ENCODE measurements around the gene RNU7-1. TPM values are rescaled to one million over a fixed set of nuclear protein-coding genes. Genes with fewer than 3 reads are reported as not detected.
A peak's percentile ranks its signal among the peaks of the same experiment; 100 is the strongest.

The RNU7-1 gene
- total and polyA plus RNA-seq, 9 of the 15 experiments (the other 6 are each of a cell fraction or from before 2014, with no cell fraction given): not detected

DNA sequence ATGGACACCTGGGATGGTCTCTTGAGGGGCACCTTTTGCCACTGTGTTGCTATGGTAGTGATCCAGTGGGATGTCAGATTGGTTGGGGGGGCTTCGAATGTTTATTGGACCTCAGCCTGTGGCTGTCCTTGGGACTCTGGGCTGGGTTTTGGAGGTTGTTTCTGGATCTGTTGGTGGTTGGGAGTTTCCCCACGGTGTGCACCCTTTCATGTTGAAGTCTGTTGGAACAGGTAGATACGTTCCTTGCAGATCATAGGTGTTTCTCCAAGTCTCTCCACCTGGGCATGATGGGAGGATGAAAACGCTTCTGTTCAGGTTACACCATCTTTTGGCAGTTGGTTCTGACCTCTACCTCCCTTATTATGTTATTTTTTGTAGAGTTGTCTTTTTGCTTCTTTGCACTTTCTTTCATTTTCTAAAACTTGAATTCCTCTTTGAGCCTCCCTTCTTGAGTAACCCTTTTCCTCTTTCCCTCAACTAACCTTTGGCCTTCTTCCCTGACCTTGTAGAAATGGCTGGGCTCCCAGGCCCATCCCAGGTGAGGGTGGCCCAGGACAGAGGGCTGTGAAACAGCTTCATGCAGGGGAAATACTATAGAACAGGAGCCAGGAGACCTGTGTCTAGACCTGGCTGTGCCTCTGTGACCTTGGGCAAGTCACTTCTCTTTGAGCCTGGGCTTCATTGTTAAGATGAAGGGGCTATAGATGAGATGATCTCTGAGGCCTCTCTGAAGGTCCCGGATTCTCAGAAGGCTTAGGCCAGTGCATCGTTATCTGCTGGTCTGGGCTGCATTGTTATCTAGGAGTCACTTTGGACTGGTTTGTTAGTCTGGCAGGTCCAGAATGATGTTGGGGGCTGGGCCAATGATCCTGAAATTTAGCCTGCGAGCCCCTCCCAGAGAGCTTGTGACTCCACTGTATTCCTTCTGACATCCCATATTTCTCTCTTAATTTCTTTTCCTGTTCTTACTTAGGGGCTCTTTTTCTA is 13.9 kb upstream of the RNU7-1 start (continued):
- TF ChIP-seq CTBP1 (IDR thresholded peaks at IDR 0.05; ENCODE audit: borderline replicate concordance): peak; percentile 83; the same call in 1 of the 2 replicates
- TF ChIP-seq, protein P1, sequence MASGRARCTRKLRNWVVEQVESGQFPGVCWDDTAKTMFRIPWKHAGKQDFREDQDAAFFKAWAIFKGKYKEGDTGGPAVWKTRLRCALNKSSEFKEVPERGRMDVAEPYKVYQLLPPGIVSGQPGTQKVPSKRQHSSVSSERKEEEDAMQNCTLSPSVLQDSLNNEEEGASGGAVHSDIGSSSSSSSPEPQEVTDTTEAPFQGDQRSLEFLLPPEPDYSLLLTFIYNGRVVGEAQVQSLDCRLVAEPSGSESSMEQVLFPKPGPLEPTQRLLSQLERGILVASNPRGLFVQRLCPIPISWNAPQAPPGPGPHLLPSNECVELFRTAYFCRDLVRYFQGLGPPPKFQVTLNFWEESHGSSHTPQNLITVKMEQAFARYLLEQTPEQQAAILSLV (tag; IDR thresholded peaks at IDR 0.05): no peak
- no peak for TF ChIP-seq ZNF316 (IDR thresholded peaks at IDR 0.05)
- TF ChIP-seq, protein P2, sequence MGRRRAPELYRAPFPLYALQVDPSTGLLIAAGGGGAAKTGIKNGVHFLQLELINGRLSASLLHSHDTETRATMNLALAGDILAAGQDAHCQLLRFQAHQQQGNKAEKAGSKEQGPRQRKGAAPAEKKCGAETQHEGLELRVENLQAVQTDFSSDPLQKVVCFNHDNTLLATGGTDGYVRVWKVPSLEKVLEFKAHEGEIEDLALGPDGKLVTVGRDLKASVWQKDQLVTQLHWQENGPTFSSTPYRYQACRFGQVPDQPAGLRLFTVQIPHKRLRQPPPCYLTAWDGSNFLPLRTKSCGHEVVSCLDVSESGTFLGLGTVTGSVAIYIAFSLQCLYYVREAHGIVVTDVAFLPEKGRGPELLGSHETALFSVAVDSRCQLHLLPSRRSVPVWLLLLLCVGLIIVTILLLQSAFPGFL (CRISPR knock-in tag; IDR thresholded peaks at IDR 0.05): no peak
- TF ChIP-seq, protein P3, sequence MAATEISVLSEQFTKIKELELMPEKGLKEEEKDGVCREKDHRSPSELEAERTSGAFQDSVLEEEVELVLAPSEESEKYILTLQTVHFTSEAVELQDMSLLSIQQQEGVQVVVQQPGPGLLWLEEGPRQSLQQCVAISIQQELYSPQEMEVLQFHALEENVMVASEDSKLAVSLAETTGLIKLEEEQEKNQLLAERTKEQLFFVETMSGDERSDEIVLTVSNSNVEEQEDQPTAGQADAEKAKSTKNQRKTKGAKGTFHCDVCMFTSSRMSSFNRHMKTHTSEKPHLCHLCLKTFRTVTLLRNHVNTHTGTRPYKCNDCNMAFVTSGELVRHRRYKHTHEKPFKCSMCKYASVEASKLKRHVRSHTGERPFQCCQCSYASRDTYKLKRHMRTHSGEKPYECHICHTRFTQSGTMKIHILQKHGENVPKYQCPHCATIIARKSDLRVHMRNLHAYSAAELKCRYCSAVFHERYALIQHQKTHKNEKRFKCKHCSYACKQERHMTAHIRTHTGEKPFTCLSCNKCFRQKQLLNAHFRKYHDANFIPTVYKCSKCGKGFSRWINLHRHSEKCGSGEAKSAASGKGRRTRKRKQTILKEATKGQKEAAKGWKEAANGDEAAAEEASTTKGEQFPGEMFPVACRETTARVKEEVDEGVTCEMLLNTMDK (IDR thresholded peaks at IDR 0.05; ENCODE audit: borderline replicate concordance, insufficient read depth, low read depth, low read length, poor library complexity, severe bottlenecking): no peak
- TF ChIP-seq RCOR1 (IDR thresholded peaks at IDR 0.05; ENCODE audit: borderline replicate concordance in 1 of 2, low read depth in 2 of 2, low read length in 2 of 2): peak in 1 of 2 experiments; percentile 80; a peak in 1 of 4 replicates
- TF ChIP-seq CEBPG (CRISPR knock-in tag; IDR thresholded peaks at IDR 0.05): no peak
- TF ChIP-seq CEBPG (tag; conservative IDR thresholded peaks at IDR 0.05 in 1 of 2, IDR thresholded peaks at IDR 0.05 in 1 of 2): no peak
- no peak for TF ChIP-seq MYC (IDR thresholded peaks at IDR 0.05; ENCODE audit: low read depth, low read length)
- no peak for TF ChIP-seq MYC (CRISPR knock-in tag; IDR thresholded peaks at IDR 0.05; ENCODE audit: borderline replicate concordance, low read depth)
- no peak for TF ChIP-seq SRF (CRISPR knock-in tag; IDR thresholded peaks at IDR 0.05)
- TF ChIP-seq, protein P4, sequence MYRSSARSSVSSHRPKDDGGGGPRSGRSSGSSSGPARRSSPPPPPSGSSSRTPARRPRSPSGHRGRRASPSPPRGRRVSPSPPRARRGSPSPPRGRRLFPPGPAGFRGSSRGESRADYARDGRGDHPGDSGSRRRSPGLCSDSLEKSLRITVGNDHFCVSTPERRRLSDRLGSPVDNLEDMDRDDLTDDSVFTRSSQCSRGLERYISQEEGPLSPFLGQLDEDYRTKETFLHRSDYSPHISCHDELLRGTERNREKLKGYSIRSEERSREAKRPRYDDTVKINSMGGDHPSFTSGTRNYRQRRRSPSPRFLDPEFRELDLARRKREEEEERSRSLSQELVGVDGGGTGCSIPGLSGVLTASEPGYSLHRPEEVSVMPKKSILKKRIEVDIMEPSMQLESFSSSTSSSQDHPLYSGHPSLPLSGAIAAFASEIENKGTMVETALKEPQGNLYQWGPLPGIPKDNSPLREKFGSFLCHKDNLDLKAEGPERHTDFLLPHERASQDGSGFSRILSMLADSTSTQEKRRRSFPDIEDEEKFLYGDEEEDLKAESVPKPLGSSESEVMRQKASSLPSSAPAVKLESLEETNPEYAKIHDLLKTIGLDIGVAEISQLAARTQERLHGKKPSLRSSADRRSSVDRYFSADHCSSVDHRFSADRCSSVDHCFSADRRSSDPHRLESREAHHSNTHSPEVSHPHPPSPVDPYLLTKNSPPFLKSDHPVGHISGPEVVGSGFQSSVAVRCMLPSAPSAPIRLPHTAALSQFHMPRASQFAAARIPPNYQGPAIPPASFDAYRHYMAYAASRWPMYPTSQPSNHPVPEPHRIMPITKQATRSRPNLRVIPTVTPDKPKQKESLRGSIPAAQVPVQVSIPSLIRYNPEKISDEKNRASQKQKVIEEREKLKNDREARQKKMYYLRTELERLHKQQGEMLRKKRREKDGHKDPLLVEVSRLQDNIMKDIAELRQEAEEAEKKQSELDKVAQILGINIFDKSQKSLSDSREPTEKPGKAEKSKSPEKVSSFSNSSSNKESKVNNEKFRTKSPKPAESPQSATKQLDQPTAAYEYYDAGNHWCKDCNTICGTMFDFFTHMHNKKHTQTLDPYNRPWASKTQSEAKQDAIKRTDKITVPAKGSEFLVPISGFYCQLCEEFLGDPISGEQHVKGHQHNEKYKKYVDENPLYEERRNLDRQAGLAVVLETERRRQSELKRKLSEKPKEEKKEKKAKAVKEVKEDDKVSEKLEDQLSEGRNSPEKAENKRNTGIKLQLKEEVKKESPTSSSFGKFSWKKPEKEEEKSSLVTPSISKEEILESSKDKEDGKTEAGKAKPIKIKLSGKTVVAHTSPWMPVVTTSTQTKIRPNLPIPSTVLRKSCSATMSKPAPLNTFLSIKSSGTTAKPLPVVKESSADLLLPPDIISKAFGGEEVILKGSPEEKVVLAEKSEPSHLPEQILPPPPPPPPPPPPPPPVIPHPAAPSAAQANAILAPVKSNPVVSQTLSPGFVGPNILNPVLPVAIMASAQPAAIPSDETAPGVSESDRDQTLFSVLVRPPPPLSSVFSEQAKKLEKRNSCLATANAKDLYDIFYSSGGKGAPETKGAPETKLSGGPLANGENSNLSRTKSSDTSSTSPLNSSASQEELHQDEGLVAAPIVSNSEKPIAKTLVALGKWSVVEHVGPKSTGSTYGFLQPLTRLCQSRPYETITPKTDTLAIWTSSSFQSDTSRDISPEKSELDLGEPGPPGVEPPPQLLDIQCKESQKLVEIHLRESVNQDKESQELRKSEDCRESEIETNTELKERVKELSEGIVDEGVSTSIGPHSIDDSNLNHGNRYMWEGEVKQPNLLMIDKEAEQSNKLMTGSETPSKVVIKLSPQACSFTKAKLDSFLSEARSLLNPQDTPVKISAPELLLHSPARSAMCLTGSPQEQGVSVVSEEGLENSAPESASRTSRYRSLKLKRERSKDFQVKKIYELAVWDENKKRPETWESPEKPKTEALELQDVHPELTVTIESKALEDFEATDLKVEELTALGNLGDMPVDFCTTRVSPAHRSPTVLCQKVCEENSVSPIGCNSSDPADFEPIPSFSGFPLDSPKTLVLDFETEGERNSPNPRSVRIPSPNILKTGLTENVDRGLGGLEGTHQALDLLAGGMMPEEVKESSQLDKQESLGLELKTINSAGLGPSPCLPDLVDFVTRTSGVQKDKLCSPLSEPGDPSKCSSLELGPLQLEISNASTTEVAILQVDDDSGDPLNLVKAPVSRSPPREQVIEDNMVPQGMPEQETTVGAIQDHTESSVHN (IDR thresholded peaks at IDR 0.05; ENCODE audit: borderline replicate concordance in 1 of 2, low read depth in 1 of 2): no peak
- no peak for TF ChIP-seq ZNF354B (CRISPR knock-in tag; IDR thresholded peaks at IDR 0.05)

All from K562 (cell line).